SK-N-SH treated with all-trans-retinoic acid at 6 μM for 48 hours (cell line): Measurements from ENCODE around the gene EHBP1.

Source experiments
- ARNTL ChIP-seq: fragments of 450-650 bp; formaldehyde crosslinking; IDR thresholded peaks from 2 replicates; pipeline ENCODE4 v1.5.0; 2020; ENCODE audit warnings: low read depth, mild to moderate bottlenecking, moderate library complexity, borderline replicate concordance
- CSDC2 ChIP-seq: fragments of 250-450 bp; sonication (Bioruptor Pico); IDR thresholded peaks from 2 replicates; pipeline ENCODE4 v1.5.0; 2020; ENCODE audit warnings: mild to moderate bottlenecking, moderate library complexity
- CSRNP3 ChIP-seq: fragments of 250-450 bp; sonication (Bioruptor Pico); IDR thresholded peaks from 2 replicates; pipeline ENCODE4 v1.5.1; 2021; ENCODE audit warnings: mild to moderate bottlenecking, moderate library complexity
- GLIS3 ChIP-seq: fragments of 250-450 bp; sonication (Bioruptor Pico); IDR thresholded peaks from 2 replicates; pipeline ENCODE4 v1.5.0; 2020; ENCODE audit warnings: mild to moderate bottlenecking, moderate library complexity
- RARB ChIP-seq: fragments of 250-450 bp; sonication (Bioruptor Pico); IDR thresholded peaks from 2 replicates; pipeline ENCODE4 v1.8.0; 2021; ENCODE audit warnings: mild to moderate bottlenecking, moderate library complexity
- TOX ChIP-seq: fragments of 250-450 bp; sonication (Bioruptor Pico); IDR thresholded peaks from 2 replicates; pipeline ENCODE4 v1.8.0; 2021; ENCODE audit warnings: mild to moderate bottlenecking, moderate library complexity, borderline replicate concordance
- ZFP3 ChIP-seq: fragments of 250-450 bp; sonication (Bioruptor Pico); IDR thresholded peaks from 2 replicates; pipeline ENCODE4 v1.5.0; 2020; ENCODE audit warnings: mild to moderate bottlenecking, moderate library complexity
- ZFP30 ChIP-seq: fragments of 450-650 bp; formaldehyde crosslinking; IDR thresholded peaks from 2 replicates; pipeline ENCODE4 v1.5.0; 2022; ENCODE audit warnings: mild to moderate bottlenecking, moderate library complexity
- ZNF70 ChIP-seq: fragments of 450-650 bp; formaldehyde crosslinking; IDR thresholded peaks from 2 replicates; pipeline ENCODE4 v1.5.0; 2020; ENCODE audit warnings: mild to moderate bottlenecking, moderate library complexity
- TF ChIP-seq, protein P1 (sequence below): fragments of 250-450 bp; sonication (Bioruptor Pico); IDR thresholded peaks from 2 replicates; pipeline ENCODE4 v1.5.1; 2020; ENCODE audit warnings: low read depth, mild to moderate bottlenecking, moderate library complexity

DNA sequence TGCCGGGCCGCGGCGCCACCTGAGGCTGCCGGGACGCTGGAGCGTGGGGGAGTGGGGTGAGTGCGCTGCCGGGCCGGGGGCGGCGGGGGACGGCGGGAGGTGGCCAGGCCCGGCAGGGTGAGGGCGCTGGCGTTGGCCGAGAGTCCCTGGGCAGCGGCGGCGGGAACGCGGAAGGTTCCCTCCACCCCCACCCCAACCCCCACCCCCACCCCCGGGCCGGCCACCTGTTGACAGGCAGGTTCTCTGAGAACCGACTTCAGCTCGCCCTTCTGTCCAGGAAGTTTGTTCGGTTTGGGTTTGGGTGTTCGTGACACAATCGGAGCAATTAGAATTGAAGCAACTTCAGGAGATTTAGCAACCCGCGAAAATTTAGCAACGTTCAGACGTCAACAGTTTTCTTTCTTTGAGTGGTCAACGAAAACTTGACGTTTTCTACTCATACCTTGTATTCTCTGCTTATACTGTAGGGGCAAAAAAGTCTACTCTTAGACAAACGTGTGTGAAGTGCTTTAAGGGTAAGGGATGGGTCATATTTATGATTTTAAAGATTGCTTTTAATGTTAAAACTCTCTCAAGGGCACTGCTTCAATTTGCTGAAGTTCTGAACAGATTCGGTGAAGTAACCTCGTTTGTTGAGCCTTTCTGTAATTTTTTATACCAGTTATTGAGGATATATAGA, 354.4 kb downstream of the EHBP1 start:
- TF ChIP-seq CSRNP3 (no peak), ARNTL (no peak), TOX (CRISPR knock-in tag) (no peak), CSDC2 (CRISPR knock-in tag) (no peak), ZFP30 (CRISPR knock-in tag) (no peak), RARB (CRISPR knock-in tag) (no peak), ZFP3 (CRISPR knock-in tag) (no peak), ZNF70 (no peak), GLIS3 (no peak)
- TF ChIP-seq, protein P1, sequence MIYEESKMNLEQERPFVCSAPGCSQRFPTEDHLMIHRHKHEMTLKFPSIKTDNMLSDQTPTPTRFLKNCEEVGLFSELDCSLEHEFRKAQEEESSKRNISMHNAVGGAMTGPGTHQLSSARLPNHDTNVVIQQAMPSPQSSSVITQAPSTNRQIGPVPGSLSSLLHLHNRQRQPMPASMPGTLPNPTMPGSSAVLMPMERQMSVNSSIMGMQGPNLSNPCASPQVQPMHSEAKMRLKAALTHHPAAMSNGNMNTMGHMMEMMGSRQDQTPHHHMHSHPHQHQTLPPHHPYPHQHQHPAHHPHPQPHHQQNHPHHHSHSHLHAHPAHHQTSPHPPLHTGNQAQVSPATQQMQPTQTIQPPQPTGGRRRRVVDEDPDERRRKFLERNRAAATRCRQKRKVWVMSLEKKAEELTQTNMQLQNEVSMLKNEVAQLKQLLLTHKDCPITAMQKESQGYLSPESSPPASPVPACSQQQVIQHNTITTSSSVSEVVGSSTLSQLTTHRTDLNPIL (CRISPR knock-in tag), result no peak
